GM18951 (cell line): ENCODE results near the gene SLC27A1.

Source experiments
- POLR2A ChIP-seq: IDR thresholded peaks from 4 replicates; pipeline ENCODE4 v1.6.1; 2011; ENCODE audit warnings: mild to moderate bottlenecking; ENCODE audit not compliant: insufficient read length, insufficient read depth; ENCODE audit errors: extremely low read depth
- in situ Hi-C: fragments of 300-500 bp; cut with MboI; formaldehyde crosslinking; loops from one replicate; pipeline ENCODE4 v1.12.0; 2022; ENCODE audit warnings: low sequenced_read_pairs, mixed read lengths, inconsistent platforms; ENCODE audit not compliant: unreplicated experiment

Gene SLC27A1

DNA sequence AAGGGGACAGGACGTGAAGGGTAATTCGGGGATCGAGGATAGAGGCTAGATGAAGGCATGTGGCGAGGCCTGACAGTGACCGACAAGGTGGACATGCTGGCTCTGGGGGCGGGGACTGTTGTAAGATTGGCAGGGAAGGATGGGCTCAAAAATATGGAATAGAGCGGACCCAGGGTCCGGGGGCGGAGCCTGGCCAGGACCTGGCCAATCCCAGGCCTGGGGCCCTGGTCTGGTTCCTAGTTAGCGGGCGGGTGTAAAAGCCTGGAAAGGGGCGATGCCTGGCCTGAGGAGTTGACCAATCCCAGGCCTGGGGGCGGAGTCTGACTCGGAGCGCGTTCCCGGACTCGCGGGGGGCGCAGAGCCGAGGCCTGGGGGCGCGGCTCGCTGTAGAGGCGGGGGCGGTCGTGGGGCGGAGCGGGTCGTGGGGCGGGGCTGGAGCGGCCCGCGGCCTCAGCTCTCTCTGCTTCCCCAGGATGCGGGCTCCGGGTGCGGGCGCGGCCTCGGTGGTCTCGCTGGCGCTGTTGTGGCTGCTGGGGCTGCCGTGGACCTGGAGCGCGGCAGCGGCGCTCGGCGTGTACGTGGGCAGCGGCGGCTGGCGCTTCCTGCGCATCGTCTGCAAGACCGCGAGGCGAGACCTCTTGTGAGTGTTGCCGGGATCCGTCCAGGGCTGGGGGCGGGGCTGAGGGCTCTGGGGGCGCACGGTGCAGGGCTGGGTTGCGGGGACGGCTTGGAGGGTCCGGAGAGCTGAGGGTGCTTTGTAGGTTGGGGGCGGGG lies at the start of gene SLC27A1:
TSS of gene SLC27A1 (plus strand) at position 457 of the 774 bp plus-strand sequence. CDS start at position 474, 17 bp downstream.
- TF ChIP-seq POLR2A = peak; percentile 8
- in situ Hi-C loops = no loop called here

DNA sequence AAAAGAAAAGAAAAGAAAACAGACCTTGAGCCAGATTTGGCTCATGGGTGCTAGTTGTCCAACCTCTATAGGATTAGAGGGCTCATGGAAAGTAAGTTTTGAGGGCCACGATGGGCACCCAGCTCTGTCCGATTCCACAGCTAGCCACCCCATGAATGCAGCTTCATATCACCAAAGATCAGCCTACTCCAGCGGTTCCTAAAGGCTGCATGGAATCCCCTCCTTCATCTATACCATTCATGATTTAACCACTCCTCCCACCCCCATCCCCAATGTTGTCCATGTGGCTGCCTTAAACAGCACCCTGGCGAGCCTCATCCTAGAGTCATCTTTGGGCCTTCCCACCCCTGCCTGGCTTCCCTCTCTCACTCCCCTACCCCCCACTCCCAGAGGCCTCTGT lies 48.4 kb upstream of the SLC27A1 start:
- in situ Hi-C loops = no loop called here

GRCh38 chr19:17423429-17424208 lies 46.7 kb upstream of the SLC27A1 start:
- TF ChIP-seq POLR2A = no peak
- in situ Hi-C loops = no loop called here

More for the DNA sequence above, 48.4 kb upstream of the SLC27A1 start:
- no peak for TF ChIP-seq POLR2A

DNA sequence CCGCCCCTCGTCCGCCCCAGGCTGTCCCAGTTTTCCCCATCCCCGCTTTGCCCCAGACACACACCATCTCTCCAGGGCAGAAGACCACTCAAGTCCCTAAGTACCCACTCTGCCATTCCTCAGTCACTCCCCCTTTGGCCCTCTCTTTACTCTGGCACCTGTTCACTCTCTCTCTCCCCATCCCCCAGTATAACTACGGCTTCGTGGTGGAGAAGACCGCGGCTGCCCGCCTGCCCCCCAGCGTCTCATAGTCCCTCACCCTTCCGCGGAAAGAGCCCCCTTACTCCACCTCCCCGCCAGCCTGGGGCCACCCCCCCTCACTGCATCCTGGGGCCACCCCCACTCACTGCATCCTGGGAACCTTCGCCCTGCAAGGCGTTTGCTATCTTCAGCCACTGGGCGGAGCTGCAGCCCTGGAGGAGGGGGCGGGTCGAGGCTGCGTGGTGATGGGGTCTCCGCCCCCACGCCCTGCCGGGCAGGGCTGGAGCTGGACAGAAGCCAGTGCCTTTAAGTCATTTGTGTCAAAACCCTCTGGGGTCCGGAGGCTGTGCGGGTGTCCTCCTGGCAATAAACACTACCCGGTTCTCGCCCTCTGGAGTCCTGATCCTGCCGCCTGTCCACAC lies 45.5 kb upstream of the SLC27A1 start:
- TF ChIP-seq POLR2A = no peak
- in situ Hi-C loops = no loop called here

DNA sequence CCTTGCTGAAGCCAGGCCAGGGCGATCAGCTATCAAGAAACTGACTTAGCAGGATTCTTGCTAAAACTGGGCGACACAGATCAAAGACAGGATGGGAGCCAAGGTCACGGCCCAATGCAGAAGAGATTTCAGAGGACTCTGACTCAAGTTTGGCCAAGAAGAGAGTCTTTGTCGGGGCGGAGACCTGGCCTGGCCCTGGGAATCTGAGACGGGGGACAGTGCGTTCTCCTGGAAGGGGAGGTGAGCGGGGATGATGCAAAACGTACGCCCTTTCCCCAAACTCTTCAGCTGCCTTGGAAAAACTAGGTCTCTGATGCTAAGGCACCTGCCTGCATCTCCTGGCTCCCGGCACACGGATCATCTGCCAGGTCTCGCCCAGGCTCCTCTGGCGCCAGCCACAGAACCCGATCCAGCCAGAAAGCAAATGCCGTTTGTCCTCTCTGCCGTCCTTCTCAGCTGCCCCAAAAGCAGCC lies 40.6 kb upstream of the SLC27A1 start:
- in situ Hi-C loops = no loop called here
- no peak for TF ChIP-seq POLR2A

DNA sequence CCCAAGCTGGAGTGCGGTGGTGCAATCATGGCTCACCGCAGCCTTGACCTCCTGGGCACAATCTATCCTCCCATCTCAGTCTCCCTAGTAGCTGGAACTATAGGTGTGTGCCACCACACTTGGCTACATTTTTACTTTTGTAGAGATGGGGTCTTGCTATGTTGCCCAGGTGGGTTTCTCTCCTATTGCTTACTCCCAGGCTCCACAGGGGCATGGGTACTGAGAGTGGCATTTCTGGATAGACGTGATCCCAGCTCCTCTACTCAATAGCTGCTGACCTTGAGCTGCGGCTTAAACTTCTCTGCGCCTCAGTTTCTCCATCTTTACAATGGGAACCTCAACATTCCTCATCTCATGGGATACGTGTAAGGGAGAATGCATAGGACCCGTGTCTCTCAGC lies 38.9 kb upstream of the SLC27A1 start:
- TF ChIP-seq POLR2A = no peak
- in situ Hi-C loops = no loop called here

DNA sequence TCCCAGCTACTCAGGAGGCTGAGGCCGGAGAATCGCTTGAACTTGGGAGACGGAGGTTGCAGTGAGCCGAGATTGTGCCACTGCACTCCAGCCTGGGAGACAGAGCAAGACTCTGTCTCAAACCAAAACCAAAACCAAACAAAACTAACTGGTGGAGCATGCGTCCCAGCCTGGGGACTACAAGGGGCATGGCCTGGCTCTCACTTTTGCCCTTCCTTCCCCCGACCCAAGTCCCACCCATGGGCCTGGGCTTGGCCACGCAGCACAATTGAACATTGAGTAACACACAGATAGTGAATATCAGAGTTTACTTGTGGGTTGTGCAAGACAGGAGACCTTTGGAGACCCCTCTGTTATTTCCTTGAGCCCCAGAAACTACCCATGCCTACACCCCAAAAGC lies 35.1 kb upstream of the SLC27A1 start:
- in situ Hi-C loops = no loop called here
- no peak for TF ChIP-seq POLR2A

DNA sequence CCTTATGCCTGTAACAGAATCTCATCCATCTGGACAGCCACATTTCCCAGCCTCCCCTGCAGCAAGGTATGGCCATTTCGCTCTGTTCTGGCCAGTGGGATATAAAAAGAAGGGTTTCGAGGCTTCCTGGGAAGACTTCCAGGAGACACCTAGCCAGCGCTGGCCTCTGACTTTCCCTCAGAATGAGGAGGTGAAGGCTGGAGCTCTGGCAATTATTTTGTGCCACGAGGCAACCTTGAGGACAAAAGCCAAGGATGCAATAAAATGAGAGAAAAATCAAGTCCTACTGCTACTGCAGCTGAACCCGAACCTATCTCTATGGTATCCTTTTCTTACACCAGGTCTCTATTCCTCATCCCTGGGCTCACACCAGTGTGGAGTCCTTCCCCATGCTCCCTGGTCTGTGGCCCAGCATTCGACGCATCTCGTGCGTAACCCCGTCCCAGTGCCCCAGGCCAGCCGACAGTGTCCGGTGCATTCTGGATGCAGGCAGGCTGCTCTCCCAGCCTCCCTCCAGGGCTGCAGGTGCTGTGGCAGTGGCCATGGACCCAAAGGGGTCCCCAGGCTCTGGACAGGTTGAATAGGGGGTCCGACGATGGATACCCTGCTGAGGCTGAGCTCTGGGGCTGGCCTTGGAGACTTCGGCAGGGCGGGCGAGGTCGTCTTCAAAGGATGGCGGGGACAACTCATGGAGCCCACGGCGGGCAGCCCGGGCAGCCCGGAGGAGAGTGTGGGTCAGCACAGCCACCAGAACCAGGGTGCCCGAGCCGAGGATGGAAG lies 34.0 kb upstream of the SLC27A1 start:
- in situ Hi-C loops = no loop called here
- no peak for TF ChIP-seq POLR2A

DNA sequence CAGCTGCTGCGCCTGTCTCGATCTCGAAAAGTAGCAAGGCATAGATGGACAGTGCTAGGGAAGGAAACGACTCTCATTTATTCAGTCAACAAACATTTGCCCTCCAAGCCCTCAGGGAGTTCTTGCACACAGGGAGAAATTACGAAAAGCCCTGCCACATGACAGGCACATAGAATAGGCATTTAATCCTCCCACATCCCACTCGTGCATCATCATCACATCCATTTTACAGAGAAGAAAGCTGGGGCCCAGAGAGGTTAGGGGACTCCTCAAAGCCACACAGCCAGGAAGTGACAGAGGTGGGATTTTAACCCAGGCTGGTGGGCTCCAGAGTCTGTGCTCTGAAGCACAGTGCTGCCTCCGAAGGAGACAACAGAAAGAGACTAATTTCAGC lies 33.5 kb upstream of the SLC27A1 start:
- no peak for TF ChIP-seq POLR2A

DNA sequence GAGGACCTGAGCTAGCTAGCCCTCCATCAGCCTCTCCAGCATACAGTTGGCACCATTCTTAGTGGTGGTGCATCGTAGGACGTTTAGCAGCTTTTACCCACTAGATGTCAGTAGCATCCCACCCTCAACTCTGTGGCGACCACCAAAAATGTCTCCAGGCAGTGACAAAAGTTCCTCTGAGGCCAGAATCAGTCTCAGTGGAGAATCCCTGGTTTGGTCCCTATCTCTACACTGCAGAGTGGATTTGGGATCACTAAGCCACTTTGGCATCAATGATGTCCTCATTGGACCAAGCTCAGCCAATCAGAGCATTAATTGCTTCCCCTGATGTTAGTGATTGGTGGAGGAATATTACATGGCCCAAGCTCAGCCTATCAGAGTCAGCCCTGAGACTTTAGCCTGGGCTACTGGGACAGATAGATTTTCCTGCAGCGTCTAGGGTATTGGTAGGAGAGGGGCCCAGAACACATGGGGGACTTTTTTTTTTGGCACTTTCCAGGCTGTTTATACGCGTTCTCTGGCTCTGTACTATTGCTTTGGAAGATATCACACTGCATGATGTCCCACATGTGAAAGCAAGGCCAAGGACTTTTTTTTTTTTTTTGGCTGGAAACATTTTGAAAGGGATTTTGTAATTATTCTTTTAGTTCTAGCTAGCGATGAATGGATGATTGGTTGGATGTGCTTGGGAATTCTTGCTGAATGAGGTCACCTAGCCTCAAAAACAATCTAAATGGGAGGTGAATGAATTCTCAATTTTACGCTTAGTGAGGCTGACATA lies 28.9 kb upstream of the SLC27A1 start:
- TF ChIP-seq POLR2A = no peak
- in situ Hi-C loops = no loop called here

More for the DNA sequence above, 33.5 kb upstream of the SLC27A1 start:
- in situ Hi-C loops = no loop called here

GRCh38 chr19:17445526-17446165 lies 24.7 kb upstream of the SLC27A1 start:
- in situ Hi-C loops = no loop called here
- no peak for TF ChIP-seq POLR2A
